Epithelial cell of esophagus (primary cell): Measurements from ENCODE around the gene SLC9B1.

ENCODE experiments used
- DNase-seq: peaks from one replicate; pipeline ENCODE4 v3.0.0; 2010; ENCODE audit warnings: low read depth
- H3K4me3 ChIP-seq: 2 replicates; pipeline ENCODE4 v1.5.1; 2011; ENCODE audit warnings: mild to moderate bottlenecking, low read length, control low read depth
- CTCF ChIP-seq: IDR thresholded peaks from 2 replicates; pipeline ENCODE4 v1.5.1; 2011; ENCODE audit warnings: low read depth, mild to moderate bottlenecking, low read length, control low read depth, inconsistent platforms; ENCODE audit not compliant: insufficient read depth; ENCODE audit errors: missing control alignments

SLC9B1 gene

GRCh38 chr4:103026868-103027267 is 7.4 kb upstream of the SLC9B1 start:
- peak; percentile 50 for DNase-seq
- no peak overlapping the region for H3K4me3 ChIP-seq
- no peak for TF ChIP-seq CTCF

GRCh38 chr4:103024996-103025395 is 5.5 kb upstream of the SLC9B1 start:
- H3K4me3 ChIP-seq: no peak overlapping the region
- DNase-seq: no peak
- TF ChIP-seq CTCF: no peak

GRCh38 chr4:103021120-103021519 is 1.6 kb upstream of the SLC9B1 start:
- no peak for DNase-seq
- no peak for TF ChIP-seq CTCF
- H3K4me3 ChIP-seq: no peak overlapping the region

- peak; percentile 37 for DNase-seq
- peak overlapping the region; percentile 65 for H3K4me3 ChIP-seq
- TF ChIP-seq CTCF: no peak
These were observed 856 bp downstream of the SLC9B1 start for GRCh38 chr4:103018391-103019307.

- no peak for TF ChIP-seq CTCF
- no peak for DNase-seq
- no peak overlapping the region for H3K4me3 ChIP-seq
These were observed 7.0 kb downstream of the SLC9B1 start for GRCh38 chr4:103012551-103012950.

- H3K4me3 ChIP-seq: no peak overlapping the region
- DNase-seq: peak; percentile 72
- TF ChIP-seq CTCF: no peak
These were observed 7.4 kb downstream of the SLC9B1 start for GRCh38 chr4:103012060-103012459.

GRCh38 chr4:103011378-103012025 is 8.0 kb downstream of the SLC9B1 start:
- H3K4me3 ChIP-seq: no peak overlapping the region
- TF ChIP-seq CTCF: no peak
- DNase-seq: peak; percentile 80
